HG02852 (cell line): ENCODE data around the gene ST6GALNAC3.
"Not testable (repeated sequence)": the region's sequence is repeated elsewhere in the genome, so short reads cannot be mapped to it uniquely, and the experiment has no call there.

Experiments used
- ATAC-seq: cut with Tn5 transposase; IDR thresholded peaks from one replicate; pipeline ENCODE4 v1.9.1; 2021; ENCODE audit warnings: mild to moderate bottlenecking, moderate library complexity; ENCODE audit not compliant: unreplicated experiment

Gene ST6GALNAC3

DNA sequence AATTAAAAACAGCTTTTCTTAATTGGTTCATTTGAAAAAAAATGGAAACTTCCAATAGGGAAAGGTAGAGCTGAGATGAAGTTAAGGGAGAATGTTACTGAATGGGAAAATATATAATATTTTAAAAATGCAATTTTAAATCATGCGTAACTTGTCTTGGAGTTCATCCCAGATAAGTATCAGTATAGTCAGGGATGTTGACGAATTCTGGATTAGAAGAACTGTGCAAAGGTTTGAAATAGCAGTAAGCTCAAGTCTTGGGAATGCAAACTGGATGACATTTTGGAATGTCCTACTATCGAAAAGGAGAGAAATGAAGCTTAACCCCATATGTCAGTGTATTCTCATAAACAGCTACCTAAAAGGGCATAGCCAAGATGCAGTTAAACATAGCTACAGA, 4.0 kb upstream of the ST6GALNAC3 start:
- ATAC-seq, result no peak

DNA sequence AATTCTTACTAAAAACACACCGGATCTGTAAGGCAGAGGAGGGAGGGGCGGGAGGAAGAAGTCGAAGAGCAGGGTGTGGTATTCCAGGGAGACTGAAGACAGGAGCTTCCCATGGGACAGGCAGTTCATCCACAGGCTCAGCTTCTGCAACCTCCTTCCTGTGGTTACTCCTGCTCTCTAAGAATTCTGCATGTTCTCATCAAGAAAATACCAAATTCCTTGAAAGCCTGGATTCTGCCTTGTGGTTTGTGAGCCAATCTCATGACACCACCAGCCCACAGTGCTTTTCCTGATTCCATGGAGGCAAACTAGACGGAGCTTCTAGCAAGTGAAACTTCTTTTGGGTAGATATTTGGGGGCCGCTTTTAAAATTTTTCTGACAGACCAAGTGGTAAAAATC, 1.1 kb upstream of the ST6GALNAC3 start:
- ATAC-seq, result no peak

DNA sequence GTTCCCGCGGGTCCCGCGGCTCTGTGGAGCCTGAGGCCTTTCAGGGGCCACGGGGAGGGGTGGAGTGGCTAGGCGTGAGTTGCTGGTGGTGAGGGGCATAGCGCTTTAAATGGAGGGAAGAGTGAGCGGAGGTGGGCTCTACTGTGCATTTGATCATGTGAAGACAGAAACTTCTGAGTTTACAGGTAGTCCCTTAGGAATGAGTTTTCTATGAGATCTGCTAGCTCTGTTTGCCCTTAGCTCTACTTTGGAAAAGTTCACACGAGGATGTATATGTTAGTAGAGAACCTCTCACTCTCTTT, 593 bp downstream of the ST6GALNAC3 start:
- no peak for ATAC-seq

DNA sequence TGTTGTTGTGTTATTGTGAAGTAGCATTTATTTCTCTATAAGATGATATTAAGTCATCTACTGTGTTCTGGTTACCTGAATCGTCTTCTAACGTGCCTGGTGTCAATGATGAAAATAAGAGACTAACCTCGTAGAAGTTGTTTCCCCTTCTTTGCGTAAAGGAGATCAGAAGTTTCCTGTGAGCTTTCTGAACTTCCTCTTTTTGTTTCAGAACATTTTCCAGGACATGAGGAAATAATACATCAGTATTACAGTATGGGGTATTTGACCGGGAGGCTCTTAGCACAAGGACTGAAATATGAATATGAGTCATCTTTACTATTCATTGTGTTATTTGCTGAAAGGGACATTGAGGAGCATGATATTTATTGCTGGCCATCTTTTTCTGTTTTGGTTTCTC, 1.3 kb downstream of the ST6GALNAC3 start:
- ATAC-seq, result peak; percentile 29

DNA sequence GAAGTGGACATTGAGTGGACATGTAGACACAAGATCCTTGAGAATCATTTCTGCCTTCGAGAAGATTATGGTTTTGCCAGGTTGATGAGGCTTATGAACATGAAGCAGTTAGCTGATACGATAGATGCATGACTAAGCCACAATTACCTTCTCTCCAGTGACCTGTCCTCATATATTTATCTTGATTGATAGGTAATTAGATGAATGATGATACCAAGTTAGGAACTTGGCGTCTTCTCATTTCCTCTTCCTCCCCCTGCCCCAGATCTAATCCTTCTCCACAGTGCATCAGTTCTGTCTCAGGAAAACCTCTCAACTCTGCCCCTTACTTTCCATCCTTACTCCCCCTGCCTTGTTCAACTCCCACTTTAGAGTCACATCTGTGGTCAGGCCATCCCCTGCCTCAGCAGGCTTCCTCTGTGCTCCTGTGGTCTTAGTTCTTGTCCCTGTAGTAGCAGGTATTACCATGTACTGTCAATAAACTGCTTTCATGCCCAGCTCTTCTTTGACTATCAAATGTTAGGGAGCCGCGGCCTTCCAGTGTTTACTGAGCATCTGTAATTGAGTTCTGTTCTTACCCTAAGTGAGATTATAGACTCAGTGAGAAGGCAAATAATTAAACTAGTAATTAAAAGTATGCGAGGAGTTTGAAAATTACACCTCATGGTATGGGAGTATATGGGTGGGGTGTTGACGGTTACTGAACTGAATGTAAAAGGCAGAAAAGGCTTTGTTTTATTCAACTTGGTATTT, 5.1 kb downstream of the ST6GALNAC3 start:
- no peak for ATAC-seq

DNA sequence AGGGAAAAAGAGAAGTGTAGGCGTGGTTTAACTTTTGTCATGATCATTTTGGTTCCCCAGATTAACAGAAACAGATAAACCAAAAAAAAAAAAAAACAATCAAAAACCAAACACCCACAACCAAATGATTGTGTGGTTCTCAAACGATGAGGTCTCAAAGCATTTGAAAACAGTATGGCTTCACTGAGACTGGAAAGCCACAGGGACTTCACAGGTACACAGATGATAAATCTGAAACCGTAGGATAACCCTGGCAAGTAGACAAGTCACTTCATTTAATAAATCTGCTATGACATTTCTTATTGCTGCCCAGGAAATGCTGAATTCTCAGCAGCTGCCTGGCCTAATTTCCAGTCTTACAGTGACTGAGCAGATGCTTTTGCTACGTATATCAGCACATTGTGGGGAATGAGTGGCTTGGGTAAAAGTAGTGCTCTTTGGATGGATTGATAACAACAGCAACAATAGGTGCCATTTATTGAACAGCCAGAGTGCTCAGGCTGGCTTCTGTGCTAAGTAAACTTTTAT, 6.1 kb downstream of the ST6GALNAC3 start:
- ATAC-seq, result no peak

DNA sequence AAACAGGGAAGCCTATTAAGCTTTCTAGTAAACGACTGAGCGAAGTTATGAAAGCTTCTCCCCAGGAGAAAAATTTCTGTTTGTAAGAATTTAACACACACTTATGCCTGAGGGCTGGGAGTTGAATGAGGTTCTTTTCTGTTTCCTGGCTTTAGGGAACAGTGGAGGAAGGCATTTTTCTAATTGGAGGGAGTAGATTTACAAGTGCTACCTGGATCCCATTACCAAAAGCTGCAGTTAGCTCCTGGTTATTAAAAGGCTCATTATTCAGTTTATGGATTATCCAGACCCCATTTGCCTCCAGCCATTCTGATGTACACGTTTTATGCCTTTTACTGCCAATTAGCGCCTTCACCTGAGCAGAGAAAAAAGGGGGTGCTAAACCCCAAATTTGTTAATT, 7.5 kb downstream of the ST6GALNAC3 start:
- no peak for ATAC-seq

DNA sequence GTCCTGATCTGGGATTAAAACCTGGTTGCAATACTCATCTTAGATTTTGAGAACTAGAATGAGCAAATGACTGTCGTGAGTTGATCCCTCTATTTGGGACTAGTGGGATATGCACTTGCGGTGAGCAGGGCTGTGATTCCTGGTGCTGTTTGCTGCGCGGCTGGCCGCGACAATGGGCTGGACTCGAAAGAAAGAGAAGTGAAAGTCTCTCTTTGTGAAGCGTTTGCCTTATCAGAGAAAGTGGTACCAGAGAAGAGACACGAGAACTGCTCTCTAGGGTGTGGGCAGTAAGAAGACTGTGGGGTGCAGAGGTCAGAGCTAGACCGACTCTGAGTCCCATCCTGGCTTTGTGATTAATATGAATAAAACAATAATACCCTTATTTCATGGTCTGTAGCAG, 8.6 kb downstream of the ST6GALNAC3 start:
- no peak for ATAC-seq

DNA sequence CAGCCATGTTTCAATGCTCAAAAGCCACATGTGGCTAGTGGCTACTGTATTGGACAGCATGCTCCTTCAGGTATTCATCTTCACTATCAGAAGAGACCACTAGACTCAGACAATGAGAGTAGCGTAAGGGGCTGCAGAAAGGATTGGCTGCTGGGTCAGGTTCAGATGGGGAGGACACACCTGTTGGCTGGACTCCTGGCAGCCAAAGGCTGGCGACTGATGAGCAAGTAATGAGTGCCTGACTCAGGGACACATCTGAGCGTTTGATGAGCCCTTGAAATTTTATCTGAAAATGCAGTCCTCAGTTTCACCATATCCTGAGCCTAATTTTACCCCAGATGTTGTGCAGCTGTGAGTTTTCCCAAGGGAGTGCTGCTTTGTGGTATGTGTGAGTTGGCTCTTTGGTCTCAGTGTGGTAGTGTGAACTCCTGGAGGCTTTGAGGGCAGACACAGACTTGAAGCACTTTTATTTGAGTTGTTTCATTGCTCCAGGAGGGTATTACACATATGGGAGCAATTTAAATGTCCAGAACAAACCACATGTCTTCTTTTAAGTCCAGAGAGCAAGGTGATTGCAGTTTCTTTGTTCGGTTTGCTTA, 9.6 kb downstream of the ST6GALNAC3 start:
- ATAC-seq, result no peak

DNA sequence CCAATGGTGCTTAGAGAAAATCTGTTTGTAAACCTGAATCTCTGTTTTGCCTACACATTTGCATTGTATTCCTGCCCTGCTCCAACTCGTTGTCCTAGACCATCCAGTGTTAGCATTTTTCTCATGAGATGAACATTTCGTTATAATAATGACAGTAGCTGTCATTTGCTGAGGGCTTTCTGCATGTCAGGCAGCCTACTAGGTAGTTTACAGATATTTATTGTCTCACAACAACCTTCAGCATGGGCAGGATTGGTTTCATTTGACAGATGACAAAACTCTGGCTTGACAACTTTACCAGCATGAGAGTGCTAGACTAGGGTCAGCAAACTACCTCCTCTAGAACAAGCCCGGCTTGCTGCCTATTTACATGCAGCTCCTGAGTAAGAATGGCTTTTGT, 10.1 kb downstream of the ST6GALNAC3 start:
- ATAC-seq, result no peak

DNA sequence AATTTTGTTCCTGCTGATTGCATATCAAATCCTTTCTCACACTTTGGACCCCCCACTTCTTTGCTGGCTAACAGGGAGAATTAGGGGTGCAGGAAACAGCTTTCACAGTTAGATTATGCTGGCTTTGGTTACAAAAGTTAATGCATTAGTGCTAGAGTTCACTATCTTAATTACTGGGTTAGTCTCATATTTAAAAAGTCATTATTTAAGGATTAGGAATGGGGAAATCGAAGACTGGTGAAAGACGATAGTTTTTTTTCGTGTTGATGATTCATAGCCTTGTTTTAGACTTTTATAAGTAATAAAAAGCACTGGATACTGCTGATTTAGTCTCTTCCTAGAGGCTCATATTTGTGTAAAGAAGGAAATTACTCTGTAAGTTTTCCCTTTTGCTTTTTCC, 11.6 kb downstream of the ST6GALNAC3 start:
- no peak for ATAC-seq

DNA sequence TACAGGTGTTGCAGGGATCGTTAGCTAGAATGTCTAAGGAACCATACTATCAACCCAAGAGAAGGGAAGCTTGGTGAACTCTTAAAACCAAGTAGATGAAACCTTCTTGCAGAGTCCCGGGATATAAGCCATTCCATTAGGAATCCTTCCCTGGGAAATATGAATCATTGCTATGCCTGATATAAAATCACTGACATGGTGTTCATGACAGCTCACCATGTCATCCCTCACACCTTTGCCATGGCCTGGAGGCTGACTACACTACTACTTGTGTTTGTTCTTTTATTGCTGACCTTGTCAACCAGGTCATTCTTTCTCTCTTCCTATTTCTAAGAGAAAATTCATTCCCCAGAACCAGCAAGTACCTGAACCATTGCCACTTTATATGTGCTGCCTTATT, 12.1 kb downstream of the ST6GALNAC3 start:
- no peak for ATAC-seq

DNA sequence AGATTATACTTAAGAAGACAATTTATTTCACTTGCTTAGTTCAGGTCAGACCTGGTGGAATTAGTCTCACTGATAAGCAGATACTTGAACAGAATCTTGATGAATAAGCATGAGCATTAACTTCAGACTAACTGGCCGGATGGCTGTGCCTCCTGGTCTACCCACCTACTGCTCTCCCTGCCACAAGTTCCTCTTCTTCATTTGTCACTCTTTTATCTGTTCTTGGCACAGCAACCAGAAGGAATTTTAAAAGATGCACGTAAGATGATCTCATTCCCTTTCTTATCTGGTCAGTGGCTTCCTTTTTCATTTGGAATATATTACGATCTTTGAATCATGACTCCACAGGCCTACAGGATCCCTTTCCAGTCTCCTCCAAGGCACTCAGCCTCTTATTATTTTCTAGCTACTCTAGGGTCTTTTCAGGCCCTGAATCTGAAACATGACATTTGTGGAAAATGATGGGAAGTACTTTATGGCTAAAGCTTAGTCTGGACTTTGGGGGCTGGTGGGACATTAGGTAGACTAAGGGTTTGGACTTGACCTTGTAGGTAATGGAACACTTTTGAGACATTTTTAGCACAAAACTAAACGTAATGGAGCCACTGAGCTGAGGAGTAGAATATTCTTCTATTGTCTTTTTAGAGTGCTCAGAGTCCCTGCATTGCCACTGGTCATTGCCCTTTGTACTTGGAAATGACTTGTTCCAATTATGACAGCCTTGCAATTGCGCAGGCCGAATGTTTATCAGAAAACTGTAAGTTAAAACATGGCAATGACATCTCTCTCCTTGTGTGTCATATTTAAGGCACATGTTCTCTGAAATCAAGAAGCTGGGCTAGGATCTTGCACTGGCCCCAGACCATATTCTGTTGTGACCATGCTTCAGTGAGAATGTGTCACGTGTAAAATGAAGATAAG, 16.0 kb downstream of the ST6GALNAC3 start:
- no peak for ATAC-seq

DNA sequence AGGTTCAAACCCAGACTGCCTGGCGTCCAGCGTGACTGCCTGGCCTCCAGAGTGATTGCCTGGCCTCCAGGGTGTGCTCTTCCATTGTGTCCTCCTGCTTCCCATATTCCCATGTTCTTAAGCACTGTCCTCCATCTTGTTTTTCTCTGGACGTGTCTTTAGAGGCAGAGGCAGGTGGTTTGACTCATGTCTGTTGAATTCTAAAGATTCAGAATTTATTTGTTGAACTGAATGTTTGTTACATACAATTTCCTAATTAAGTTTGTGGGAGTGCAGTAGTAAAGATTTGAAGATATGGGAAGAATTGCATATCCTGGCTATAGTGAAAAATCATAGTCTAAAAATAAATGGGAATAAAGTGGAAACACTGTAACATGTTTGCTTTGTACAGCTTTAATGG, 18.3 kb downstream of the ST6GALNAC3 start:
- ATAC-seq, result no peak

DNA sequence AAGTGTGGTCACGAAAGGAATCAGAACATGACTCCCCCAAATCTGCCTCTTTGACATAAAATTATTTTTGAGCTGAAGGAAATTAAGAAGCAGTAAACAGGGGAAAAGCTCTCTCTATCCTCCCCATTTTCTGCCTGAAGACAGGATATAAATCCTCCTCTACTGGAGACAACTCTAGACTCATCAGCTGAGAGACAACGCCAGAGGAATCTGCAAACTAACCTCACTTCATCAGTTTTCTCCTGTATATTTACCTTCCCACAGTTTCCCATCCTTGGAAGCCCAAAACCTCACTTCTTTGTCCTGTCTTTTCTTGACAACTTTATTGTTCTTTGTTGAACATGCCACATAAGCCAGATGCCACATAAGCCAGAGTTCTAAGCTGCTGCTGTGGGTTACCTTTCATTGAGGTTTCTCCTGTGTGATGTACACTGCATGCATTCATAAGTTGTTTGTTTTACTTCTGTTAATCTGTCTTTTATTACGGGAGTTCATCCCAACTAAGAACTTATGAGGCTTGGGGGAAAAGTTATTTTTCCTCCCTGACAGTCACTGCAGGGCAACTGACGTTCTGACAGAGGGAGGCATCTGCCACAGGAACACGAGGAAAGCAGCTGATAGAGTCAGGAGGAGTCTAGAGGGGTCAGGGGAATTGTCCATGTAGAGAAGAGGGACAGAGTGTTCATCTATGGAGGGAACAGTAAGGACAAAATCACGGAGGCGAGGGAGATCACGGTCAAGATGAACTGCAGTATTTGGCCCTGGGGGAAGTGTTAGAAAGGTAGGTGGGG, 19.2 kb downstream of the ST6GALNAC3 start:
- no peak for ATAC-seq

DNA sequence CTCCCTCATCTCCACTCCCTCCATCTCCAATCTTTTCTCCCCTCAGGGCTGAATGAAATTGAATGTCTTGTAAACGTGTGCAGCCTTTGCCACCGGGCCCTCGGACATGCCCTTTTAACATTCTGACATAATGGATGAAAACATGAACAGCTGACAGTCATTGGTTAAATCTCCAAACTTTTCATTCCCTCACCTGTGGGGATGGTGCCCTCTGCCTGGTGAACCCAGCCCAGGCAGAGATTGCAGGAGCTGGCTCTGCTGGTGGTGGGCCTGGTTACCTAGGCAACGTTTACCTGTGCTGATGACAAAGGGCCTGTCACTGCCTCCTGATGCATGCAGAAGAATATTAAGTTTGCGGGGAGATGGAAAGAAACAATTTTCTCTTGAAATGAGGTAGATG, 21.3 kb downstream of the ST6GALNAC3 start:
- ATAC-seq, result no peak

DNA sequence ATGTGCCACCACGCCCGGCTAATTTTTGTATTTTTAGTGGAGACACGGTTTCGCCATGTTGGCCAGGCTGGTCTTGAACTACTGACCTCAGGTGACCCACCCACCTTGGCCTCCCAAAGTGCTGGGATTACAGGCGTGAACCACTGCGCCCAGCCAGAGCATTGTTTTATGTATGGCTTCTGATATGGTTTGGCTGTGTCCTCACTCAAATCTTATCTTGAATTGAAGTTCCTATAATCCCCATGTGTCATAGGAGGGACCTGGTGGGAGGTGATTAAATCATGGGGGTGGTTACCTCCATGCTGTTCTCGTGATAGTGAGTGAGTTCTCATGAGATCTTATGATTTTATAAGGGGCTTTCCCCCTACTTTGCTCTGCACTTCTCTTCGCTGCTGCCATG, 22.5 kb downstream of the ST6GALNAC3 start:
- not testable (repeated sequence) for ATAC-seq

DNA sequence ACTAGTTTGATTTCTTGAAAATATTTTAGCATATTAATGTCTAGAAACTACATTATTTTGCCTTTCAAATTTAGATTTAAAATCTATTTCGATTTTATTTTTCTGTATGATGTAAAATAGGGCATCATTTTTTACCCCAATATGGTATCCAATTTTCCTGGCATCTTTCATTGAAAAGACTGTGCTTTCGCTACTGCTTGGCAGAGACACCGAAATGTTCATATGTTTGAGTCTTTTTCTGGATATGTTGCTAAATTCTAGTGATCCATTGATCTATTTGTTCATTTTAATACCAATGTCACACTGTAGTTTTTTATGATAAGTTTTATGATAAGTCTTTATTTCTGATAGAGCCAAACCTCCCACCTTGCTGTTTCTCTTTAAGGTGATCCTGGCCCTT, 24.3 kb downstream of the ST6GALNAC3 start:
- ATAC-seq, result no peak

DNA sequence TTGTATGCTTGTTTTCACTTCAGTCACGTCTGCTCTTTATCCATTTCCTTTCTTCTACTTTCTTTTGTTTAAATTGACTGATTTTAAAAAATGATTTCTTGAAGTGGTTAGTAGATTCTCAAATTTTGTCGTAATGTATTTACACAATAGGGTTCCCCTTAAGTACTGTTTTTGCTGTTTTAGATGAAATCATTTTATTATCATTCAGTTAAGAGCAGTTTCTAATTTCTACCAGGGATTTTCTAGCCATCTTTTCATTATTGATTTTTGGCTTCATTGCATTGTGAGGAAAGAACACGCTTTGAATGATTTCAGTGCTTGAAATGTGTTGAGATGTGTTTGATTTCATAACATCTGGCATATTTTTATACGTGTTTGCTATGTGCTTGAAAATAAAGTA, 27.0 kb downstream of the ST6GALNAC3 start:
- ATAC-seq, result no peak

DNA sequence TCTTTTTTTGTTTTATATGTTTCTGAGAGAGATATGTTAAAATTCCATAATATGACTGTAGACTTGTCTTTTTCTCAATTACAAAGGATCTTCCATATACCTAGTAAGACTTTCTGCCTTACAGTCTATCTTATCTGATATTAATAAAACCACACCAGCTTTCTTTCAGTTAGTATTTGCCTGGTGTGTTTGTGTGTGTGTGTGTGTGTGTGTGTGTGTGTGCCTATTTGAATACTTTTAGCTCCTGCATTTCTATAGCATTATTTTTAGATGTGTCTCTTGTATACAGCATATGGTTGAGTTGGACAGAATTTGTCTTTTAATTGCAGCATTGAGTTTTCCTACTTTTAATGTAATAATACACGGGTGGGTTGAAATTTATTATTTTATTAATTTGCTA, 27.5 kb downstream of the ST6GALNAC3 start:
- no peak for ATAC-seq

DNA sequence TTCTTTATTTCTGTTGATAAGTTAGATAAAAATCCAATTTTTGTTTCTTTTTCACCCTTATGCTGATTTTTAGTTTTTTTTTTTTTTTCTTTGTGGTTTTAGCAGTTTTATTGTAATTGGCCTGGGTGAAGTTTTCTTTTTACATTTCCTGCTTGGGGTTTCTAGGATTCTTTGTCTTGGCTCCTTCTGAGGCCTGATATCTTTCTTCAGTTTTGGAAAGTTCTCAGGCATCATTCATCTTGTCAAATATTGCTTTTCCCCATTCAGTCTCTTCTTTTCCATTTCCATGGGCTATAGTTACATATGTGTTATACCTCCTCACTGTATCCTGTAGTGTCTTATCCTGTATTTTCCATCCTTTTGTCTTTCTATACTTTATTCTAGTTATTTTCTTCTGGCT, 28.5 kb downstream of the ST6GALNAC3 start:
- ATAC-seq, result no peak
